Glomerular endothelial cell (primary cell): ENCODE results near the gene TENT4A. TPM values are rescaled to one million over a fixed set of nuclear protein-coding genes. Genes with fewer than 3 reads are reported as not detected.

Experiments used
- DNase-seq: peaks from one replicate; pipeline ENCODE4 v3.0.0-alpha.2; 2011; ENCODE audit warnings: low read depth, low spot score; ENCODE audit errors: extremely low read depth
- total RNA-seq: library from RNA; depleted of rRNA; stranded (reverse); fragments of >200 nt; gene quantifications from 2 replicates; pipeline ENCODE4 v1.2.3, GENCODE V29; 2015

Gene TENT4A
- total RNA-seq, 1 donor from 2014 or later: 22.7 TPM

DNA sequence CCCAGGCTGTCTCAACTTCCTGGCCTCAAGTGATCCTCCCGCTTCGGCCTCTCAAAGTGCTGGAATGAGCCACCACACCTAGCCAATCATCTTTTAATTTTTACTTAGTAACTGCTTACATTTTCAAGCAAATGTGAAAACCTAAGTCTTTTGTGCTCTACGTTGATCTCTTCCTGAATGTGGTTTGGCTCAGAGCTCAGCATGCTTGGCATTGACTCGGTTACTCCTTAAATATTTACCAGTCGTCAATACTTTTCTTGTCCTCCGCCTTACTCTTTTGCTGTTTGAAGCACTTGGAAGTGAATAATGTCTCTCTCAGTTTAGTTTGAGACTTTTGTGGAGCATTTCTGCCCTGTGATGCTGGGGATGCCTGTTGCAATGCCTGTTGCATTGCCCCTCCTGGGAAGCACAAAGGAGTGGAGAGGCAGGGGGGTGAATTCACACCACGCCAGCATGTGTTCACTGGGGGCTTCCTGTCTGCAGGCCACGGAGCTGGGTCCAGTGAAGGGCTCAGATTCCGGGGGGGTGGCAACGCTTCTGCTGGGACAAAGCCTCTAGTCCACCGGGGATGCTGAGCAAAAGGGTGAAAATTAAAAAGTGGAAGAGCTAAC lies 13.1 kb upstream of the TENT4A start:
- DNase-seq: no peak

DNA sequence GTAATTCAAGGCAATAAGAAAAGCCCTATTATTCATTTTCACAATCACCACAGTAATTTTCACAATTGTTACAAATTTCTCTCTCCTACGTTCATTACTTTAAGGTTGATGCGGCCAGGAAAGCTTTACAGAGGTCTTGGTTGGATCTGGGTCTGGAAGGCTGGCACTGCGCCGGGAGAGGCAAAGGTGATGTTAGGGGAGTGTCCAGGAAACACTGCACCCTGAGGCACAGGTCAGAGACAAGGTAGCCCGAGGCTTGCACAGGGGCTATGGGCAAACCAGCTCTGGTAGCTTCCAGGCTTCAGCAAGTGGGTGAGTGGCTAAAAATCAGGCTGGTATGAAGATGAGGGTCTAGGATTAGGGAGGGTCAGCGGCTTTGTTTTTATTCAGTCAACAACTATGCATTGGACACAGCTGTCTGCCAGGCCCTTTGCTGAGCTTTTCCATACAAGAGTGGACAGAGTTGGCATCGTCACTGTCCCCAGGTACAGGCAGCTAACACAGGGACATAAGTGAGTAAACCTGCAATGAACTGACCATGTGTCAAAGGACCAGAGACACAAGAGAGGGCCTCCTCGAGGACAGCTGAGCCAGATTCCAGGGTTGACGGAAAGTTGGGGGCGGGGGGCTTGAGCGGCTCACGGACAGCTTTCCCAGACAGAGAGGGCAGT lies 12.4 kb upstream of the TENT4A start:
- no peak for DNase-seq

DNA sequence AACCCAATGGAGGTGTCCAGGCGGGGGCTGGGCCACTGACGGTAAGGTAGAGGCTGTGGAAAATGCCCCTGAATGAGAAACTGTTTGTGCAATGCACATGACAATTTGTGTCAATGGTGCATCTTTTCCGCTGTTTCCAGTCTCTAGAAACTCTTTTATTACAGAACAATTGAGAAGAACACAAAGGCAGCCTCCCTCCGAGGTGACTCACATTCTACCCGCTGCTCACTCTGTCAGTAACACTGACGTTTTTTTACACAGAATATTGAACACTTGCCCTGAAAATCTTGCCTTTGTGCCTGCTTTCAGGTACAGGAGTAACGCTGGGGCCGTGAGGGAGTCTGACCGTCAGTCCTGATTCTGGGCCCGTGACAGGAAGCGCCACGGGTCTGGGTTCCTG lies 11.7 kb upstream of the TENT4A start:
- DNase-seq: no peak

DNA sequence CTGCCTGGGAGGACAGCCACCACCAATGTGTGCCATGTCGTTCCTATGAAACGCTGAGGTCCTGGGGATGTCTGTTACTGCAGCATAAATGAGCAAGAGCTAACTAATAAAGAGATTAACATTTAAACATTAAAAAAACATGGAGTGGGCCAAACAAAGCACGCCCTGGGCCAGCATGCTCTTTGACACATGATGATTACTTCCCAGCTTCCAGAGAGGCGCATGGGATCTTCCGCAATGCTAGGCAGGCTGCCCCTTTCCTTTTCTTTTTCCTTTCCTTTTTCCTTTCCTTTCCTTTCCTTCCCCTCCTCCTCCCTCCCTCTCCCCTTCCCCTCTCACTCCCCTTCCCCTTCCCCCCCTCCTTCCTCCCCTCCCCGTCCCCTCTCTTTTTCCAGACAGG lies 10.6 kb upstream of the TENT4A start:
- no peak for DNase-seq

DNA sequence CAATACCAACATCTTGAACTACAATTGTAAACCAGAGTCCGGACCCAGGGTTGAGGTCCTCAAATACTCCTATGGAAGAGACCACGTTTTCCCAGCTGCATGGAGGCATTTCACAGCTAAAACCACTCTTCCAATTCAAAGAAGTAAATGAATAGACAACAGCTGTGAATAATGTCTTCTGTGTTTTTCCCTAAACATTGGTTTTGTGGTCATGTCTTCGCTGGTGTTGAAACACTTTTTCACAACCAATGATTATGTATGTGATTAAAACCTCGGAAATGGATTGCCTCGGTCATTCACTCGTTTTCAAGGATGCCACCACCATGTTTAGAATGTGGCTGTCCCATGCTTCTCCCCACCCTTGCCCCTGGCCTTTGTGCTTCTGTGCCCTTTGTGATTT lies 9.4 kb upstream of the TENT4A start:
- DNase-seq: no peak

DNA sequence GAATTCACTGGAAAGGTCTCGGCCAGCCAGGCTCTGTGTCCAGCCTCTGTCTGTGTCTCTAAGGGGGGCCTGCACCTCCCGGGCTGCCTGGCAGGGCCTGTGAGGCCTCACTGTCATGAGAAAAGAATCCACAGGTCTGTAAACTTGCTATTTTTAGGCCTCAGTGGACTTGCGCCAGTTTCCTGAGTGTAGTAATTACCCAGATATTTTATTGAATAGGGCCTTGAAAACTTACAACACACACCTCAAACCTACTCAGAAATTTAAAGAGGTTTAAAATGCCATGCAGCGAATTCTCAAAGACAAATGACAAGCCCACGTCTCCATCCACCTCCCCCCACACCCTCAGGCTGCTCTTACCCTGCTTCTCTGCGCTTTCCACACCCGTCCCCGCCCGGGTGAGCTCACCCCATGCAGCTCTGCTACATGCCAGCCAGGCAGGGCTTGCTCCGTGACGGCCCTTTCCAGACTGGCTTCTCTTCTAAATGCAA lies 8.8 kb upstream of the TENT4A start:
- DNase-seq: no peak

DNA sequence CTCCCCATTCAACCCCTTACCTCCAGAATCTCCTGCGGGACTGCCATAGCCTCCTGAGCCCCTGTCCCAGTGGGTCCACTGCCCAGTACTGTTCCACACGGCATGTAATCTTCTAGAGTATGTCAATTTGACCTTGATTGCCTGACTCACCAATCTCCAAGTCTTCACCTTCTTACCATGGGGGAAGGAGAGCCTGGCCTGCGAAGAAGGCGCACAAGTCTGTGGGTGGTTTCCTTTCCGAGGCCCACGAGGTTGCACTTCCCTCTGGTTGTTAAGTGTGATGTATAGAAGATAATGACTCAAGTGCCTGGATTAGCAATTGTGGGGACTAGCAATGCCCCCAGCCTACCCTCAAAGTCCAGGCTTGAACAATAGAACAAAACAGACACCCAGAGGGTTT lies 8.1 kb upstream of the TENT4A start:
- no peak for DNase-seq

DNA sequence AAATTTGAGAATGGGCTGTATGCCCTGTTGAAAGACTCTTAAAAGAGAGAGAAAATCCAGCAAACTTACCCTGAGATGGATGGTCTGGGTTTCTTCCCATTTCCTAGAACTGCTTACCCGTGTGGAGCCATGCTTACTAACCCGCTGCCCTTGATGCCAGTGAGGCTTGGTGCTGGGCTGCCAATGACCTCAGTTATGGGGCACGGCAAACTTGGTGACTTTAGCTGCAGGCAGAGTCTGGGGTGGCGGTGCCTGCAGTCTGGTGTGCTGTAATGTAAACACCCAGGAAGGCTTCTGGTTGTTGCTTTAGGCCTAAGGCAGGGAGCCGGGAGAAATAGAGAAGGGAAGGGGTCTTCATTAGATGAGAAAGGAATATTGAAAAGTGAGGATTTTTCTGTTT lies 7.3 kb upstream of the TENT4A start:
- no peak for DNase-seq

DNA sequence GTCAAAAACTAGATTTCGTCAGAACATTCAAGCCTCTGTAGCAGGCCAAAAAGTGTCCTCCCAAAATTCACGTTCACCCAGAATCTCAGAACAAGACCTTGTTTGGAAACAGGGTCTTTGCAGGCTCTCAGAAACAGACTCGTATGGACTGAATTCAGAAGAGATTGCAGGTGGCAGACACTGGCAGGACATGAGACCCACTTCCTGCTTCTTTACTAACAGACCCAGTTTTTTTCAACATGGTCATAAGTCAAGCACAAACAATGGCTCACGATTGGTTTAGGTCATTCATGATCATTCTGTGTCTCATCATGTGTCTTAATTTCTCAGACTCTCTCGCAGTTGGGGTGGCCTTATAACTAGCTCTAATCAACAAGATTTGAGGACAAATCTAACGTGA lies 5.4 kb upstream of the TENT4A start:
- no peak for DNase-seq

DNA sequence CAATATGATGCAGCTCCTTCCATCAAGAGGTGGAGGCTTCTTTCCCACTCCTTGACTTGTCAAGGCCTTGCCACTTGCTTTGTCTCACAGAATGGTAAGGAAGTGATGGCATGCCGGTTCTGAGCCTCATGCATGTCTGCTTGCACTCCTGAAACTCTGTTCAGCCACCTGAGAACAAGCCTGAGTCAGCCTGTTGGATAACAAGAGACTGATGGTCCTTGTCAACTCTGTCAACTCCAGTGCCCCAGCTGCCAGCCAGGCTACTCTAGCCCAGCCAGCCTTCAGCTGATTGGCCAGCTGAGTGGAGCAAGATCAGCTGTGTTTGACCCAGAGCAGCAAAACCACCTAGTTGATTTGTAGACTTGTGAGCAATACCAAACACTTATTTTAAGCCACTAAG lies 4.4 kb upstream of the TENT4A start:
- DNase-seq: no peak

DNA sequence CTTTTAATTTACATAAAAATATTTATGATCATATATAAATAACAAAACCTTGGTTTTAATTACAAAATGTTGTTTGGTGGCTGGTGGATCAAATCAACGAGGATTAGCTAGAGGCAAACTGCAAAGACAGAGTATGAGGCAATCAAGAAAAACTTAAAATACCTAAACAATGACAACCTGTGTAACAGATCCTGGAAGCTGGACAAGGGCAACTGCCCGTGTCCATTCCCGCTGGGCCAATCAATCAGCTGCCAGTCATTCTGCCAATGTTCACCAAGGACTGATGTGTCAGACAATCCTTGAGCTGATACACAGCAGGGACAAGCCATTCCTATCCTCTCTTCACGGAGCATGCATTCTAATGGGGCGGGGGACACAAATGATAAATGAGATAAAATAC lies 3.2 kb upstream of the TENT4A start:
- no peak for DNase-seq

DNA sequence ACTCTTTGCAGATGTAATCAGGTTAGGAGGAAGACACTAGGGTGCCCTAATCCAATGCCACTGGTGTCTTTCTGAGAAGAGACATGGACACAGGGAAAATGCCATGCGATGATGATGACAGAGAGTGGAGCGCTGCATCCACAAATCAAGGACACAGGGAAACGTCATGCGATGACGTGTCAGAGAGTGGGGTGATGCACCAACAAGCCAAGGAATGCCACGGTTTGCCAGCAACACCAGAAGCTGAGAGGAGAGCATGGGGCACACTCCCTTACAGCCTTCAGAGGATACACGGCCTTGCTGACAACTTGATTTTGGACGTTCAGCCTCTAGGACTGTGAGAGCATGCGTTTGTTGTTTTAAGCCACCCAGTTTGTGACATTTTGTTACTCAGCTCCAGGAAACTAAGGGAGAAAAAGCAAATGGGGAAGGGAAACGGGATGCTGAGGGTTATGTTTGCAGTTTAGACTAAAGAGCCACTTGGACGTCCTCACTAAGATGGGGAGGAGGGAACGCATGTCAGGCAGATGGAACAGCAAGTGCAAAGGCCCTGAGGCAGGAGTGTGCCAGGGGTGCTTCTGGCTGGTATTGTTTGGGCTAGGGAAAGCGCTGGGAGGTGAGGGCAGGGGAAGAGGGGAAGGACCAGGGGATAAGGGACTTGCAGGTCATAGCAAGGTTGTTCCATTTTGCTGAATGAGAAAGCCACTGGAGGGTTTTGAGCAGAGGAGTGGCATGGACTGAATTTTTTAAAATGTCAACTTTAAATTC lies 2.5 kb upstream of the TENT4A start:
- DNase-seq: no peak

DNA sequence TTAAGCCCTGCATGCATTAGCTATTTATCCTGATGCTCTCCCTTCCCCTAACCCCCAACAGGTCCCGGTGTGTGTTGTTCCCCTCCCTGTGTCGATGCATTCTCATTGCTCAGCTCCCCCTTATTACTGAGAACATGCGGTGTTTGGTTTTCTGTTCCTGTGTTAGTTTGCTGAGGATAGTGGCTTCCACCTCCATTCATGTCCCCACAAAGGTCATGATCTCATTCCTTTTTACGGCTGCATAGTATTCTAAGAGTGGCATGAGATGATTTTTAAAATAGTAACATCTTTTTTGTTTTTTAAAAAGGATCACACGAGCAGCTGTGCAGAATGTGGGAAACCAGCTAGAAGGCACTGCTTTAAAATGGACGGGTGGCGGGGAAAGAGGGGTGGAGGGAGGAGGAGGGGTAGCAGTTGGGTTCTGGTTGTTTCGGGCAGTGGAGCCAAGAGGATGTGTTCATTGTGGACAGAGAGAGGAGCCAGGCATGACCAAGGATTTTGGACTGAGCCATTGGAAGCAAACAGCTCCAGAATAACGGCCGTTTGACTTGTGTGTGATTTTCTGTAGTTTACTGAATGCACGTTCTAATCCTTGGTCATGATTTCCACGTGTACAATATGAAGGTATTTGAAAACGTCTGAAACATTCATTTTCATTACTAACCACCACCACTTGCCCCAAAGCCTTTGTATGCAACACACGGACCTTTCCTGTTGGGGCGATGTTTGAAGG lies 1.7 kb upstream of the TENT4A start:
- DNase-seq: no peak

DNA sequence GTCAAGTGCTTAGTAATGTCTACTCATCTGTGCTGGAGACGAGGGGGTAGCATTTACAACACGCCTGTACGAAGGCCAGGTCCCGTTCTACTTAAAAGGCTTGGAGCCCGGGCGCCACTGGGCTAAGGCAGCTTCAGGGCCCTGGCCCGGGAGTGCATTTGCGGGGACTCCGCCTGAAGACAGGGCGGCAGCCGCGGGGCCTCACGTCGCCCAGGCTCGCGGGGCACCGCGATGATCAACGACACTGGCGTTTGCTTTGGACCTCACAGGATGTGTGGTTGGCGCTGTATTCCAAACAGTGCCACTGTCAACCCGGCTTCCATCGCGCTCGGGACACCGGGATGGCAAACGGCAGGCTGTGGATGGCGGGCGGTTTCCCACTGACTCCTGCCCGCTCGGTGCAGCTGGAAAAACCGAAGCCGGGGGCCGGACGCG lies 1.1 kb upstream of the TENT4A start:
- DNase-seq: no peak

DNA sequence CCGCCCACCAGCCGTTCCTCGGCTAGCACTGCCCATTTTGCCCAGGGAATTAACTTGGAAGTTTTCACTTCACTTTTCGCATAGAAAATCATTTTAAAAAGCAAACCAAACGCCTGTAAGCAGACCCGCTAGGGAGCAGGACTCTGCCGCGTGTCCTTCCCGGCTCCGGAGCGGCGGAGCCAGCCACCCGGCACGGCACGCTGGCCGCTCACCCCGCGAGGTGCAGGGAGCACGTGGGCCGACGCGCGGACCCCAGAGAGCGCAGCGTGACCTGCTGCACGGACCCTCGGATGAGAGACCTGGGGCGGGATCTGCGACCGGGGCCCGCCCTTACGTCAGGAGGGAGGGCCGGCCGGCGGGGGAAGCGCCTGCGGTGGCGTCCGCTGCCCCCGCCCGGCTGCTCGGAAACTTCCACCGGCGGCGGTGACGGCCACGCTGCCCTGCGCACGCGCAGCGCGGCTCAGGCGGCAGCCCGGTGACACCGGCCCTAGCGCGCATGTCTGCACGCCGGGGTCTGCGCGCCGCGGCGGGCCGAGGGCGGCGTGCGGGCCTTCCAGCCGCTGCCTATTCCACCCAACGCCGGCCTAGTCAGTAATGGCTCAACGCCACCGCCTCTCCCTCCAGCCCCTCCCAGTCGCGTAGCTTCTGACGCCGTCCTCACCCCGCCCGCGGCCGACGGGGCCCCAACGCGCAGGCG lies 507 bp upstream of the TENT4A start:
- no peak for DNase-seq

DNA sequence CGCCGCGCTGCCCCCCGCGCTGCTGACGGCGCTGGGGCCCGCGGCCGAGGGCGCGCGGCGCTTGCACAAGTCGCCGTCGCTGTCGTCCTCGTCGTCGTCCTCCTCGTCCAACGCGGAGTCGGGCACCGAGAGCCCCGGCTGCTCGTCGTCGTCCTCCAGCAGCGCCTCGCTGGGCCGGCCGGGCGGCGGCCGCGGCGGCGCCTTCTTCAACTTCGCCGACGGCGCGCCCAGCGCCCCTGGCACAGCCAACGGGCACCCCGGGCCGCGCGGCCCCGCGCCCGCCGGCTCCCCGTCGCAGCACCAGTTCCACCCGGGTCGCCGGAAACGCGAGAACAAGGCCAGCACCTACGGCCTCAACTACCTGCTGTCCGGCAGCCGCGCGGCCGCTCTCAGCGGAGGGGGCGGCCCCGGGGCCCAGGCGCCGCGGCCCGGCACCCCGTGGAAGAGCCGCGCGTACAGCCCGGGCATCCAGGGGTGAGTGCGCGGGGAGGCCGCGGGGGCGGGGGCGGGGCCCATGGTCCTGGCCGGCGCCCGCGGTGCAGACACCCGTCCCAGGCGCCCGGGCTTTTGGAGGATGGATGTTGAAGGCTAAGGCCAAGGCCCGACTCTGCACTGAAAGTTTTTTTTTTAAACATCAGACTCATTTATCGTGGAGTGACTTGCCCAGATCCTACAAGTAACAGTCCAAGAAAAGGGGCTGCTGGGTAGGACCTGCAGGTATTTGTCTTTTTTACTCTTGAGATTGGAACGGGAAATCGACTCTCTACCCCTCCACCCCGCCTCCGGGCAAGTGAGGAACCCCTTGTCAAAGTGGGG lies 1.2 kb downstream of the TENT4A start:
- no peak for DNase-seq

DNA sequence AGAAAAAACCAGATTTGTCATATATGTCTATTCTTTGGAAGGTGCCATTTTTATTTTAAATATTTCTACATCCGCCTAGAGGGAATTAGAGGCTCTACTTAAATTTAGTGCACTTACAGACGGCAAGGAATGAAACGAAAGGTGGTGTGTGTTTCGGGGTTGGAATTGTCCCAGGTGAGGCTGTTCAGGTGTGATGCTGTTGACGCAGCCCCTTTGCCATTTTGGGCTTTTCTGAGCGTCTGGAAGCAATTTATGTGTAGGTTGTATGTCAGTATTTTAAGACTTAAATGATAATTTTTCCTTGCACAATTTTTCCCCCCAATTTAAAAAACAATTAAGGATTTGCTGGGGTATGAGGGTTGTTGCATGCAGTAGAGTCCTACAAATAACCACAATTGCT lies 2.0 kb downstream of the TENT4A start:
- DNase-seq: no peak

DNA sequence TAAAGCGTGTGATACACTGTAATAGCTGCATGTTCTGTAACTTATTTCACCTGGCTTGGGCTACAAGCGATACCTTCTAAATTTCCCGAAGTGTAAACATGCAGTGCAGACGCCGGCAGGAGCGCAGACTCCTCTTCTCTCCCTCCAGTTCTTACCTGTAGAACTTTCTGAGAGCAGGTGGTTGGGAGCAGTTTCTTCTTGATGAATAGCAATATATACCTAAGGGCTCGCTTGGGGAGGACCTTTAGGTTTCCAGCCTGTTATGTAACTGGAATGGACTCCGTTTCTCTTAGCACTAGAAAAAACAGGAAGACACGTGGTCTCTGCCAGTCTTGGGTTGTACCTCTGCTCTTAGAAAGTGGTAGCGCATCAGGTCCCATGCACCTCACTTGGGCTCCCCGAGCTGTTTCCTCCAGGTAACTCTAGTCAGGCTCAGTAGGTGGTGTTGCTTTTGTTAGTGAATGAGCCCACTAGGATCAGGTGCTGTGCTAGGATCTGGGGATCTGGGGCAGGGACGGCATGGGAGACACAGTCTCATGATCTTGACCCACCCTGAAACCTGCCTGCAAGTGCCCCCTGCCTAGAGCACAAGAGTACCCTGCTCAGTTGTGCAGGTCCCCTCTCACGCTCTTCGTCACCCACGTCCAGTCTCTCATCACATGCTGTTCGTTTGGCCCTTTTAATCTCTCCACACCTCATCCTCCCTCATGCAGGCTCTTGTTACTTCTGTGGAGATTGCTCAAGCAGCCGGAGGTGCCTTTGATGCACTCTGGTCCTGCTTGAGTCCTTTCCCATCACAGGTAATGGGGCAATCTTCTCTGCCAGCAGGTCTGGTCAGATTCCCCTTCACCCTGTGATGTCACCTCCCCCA lies 2.8 kb downstream of the TENT4A start:
- DNase-seq: no peak

DNA sequence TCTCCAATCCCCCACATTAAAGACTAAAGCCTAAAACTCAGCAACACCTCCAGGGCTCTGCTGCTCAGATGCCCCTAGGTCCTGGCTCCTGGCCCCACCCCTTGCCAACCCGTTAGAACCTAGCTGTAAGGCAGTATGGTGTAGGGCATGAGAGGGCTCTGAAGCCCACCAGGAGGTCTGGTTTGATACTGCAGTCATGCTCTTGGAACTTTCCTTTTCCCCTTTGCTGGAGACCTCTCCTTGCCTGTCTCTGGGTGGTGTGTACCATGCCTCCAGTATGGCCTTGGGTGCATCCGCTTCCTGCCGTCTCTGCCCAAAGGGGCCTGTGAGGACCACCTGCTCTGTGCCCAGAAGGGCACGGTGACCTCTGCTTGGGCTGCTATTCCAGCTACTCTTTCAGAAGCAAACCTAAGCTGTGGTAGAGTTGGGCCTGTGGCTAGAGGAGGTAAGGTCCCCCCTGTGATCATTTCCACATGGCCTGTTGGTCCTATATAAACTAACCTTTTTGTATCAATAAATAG lies 3.5 kb downstream of the TENT4A start:
- no peak for DNase-seq
